HEK293 (cell line): ENCODE measurements around the gene MEGF6.

Experiments used
- CTCF ChIA-PET: fragments of 350-600 bp; formaldehyde crosslinking; extraction: SDS; loops from one replicate; lab custom pipeline; 2021; ENCODE audit warnings: antibody characterized with exemption; lab: Yijun Ruan, JAX
- POLR2A ChIA-PET: fragments of 300-600 bp; formaldehyde crosslinking; extraction: SDS; loops from one replicate; lab custom pipeline; 2020; ENCODE audit warnings: antibody characterized with exemption, inconsistent platforms; lab: Yijun Ruan, JAX
- H3K27ac ChIP-seq: fragments of 200-500 bp; sonication (Bioruptor generic); 2 replicates; pipeline ENCODE4 v1.5.1; 2014; ENCODE audit warnings: low read depth, low read length, control low read depth, inconsistent platforms; ENCODE audit errors: extremely low read depth
- H3K36me3 ChIP-seq, 2 experiments: fragments of 200-500 bp in 1 of 2; sonication (Bioruptor generic) in 1 of 2; 1 replicate in 1 of 2; 2 replicates in 1 of 2; pipeline ENCODE4 v1.5.1; 2014 to 2017; ENCODE audit warnings: inconsistent platforms in 2 of 2, low read length in 2 of 2; ENCODE audit not compliant: control insufficient read depth in 2 of 2, insufficient read depth in 1 of 2
- H3K4me1 ChIP-seq: fragments of 200-500 bp; sonication (Bioruptor generic); 2 replicates; pipeline ENCODE4 v1.5.1; 2014; ENCODE audit warnings: mild to moderate bottlenecking, low read length, inconsistent platforms; ENCODE audit not compliant: control insufficient read depth, insufficient read depth
- H3K4me3 ChIP-seq: 2 replicates; pipeline ENCODE4 v1.5.1; 2011; ENCODE audit warnings: low read depth, mild to moderate bottlenecking, control low read depth, low read length, moderate library complexity
- H3K9me3 ChIP-seq: fragments of 200-500 bp; sonication (Bioruptor generic); 2 replicates; pipeline ENCODE4 v1.5.1; 2014; ENCODE audit warnings: low read depth, low read length, inconsistent platforms; ENCODE audit not compliant: control insufficient read depth, insufficient read depth
- ATF2 ChIP-seq: fragments of 450-650 bp; formaldehyde crosslinking; IDR thresholded peaks from 2 replicates; pipeline ENCODE4 v1.5.1; 2016; ENCODE audit warnings: missing biosample characterization, missing genetic modification characterization, low read depth
- EGR2 ChIP-seq: fragments of 450-650 bp; formaldehyde crosslinking; IDR thresholded peaks from 2 replicates; pipeline ENCODE4 v1.5.1; 2016; ENCODE audit warnings: low read depth, missing biosample characterization, missing genetic modification characterization
- GLI2 ChIP-seq: fragments of 450-650 bp; formaldehyde crosslinking; IDR thresholded peaks from 2 replicates; pipeline ENCODE4; 2017; ENCODE audit warnings: missing biosample characterization, missing genetic modification characterization, low read depth, borderline replicate concordance
- KLF17 ChIP-seq: fragments of 450-650 bp; formaldehyde crosslinking; IDR thresholded peaks from 2 replicates; pipeline ENCODE4 v1.5.1; 2016; ENCODE audit warnings: missing biosample characterization, missing genetic modification characterization
- PRDM1 ChIP-seq: fragments of 450-650 bp; formaldehyde crosslinking; IDR thresholded peaks from 2 replicates; pipeline ENCODE4; 2016; ENCODE audit warnings: missing biosample characterization, missing genetic modification characterization
- SALL2 ChIP-seq: fragments of 450-650 bp; formaldehyde crosslinking; IDR thresholded peaks from 2 replicates; pipeline ENCODE4 v1.5.0; 2017; ENCODE audit warnings: missing biosample characterization, mild to moderate bottlenecking, missing genetic modification characterization, borderline replicate concordance
- WT1 ChIP-seq: fragments of 450-650 bp; formaldehyde crosslinking; IDR thresholded peaks from 2 replicates; pipeline ENCODE4 v1.5.1; 2016; ENCODE audit warnings: missing biosample characterization, missing genetic modification characterization
- ZBTB17 ChIP-seq: fragments of 450-650 bp; formaldehyde crosslinking; IDR thresholded peaks from 2 replicates; pipeline ENCODE4 v1.5.1; 2016; ENCODE audit warnings: missing biosample characterization, missing genetic modification characterization
- ZFHX2 ChIP-seq: fragments of 450-650 bp; formaldehyde crosslinking; conservative IDR thresholded peaks from 2 replicates; pipeline ENCODE4 v1.5.1; 2016; ENCODE audit warnings: missing biosample characterization, missing genetic modification characterization
- ZFP37 ChIP-seq: fragments of 450-650 bp; formaldehyde crosslinking; IDR thresholded peaks from 2 replicates; pipeline ENCODE4 v1.5.1; 2016; ENCODE audit warnings: missing biosample characterization, missing genetic modification characterization
- ZNF24 ChIP-seq: fragments of 450-650 bp; formaldehyde crosslinking; IDR thresholded peaks from 2 replicates; pipeline ENCODE4 v1.5.1; 2016; ENCODE audit warnings: missing biosample characterization, missing genetic modification characterization
- ZNF26 ChIP-seq: fragments of 450-650 bp; formaldehyde crosslinking; IDR thresholded peaks from 2 replicates; pipeline ENCODE4 v1.5.1; 2016; ENCODE audit warnings: missing biosample characterization, missing genetic modification characterization
- ZNF280D ChIP-seq: fragments of 450-650 bp; formaldehyde crosslinking; IDR thresholded peaks from 2 replicates; pipeline ENCODE4 v1.5.1; 2016; ENCODE audit warnings: missing biosample characterization, missing genetic modification characterization
- ZNF335 ChIP-seq: fragments of 450-650 bp; formaldehyde crosslinking; conservative IDR thresholded peaks from 2 replicates; pipeline ENCODE4 v1.5.1; 2016; ENCODE audit warnings: missing biosample characterization, missing genetic modification characterization
- ZNF341 ChIP-seq: fragments of 450-650 bp; formaldehyde crosslinking; IDR thresholded peaks from 2 replicates; pipeline ENCODE4; 2016; ENCODE audit warnings: low read depth, missing biosample characterization, missing genetic modification characterization
- ZNF514 ChIP-seq: fragments of 450-650 bp; formaldehyde crosslinking; IDR thresholded peaks from 2 replicates; pipeline ENCODE4 v1.5.1; 2016; ENCODE audit warnings: missing biosample characterization, missing genetic modification characterization
- ZNF558 ChIP-seq: fragments of 450-650 bp; formaldehyde crosslinking; IDR thresholded peaks from 2 replicates; pipeline ENCODE4 v1.5.1; 2016; ENCODE audit warnings: missing biosample characterization, missing genetic modification characterization
- ZNF585B ChIP-seq: fragments of 450-650 bp; formaldehyde crosslinking; IDR thresholded peaks from 2 replicates; pipeline ENCODE4 v1.5.1; 2016; ENCODE audit warnings: missing biosample characterization, missing genetic modification characterization
- ZNF600 ChIP-seq: fragments of 450-650 bp; formaldehyde crosslinking; IDR thresholded peaks from 2 replicates; pipeline ENCODE4 v1.5.1; 2016; ENCODE audit warnings: missing biosample characterization, missing genetic modification characterization
- ZNF670 ChIP-seq: fragments of 450-650 bp; formaldehyde crosslinking; IDR thresholded peaks from 2 replicates; pipeline ENCODE4 v1.5.1; 2016; ENCODE audit warnings: missing biosample characterization, missing genetic modification characterization, low read depth

MEGF6 gene

GRCh38 chr1:3610527-3611169 lies 660 bp downstream of the MEGF6 start (continued):
- TF ChIP-seq ZNF600 (tag by site-specific recombination) (0 out of 2 replicates have a peak, but pooled peaks have one; percentile 18), ZNF24 (tag by site-specific recombination) (no peak), ZNF514 (tag by site-specific recombination) (no peak), ZNF335 (tag by site-specific recombination) (peak; percentile 77), ZNF670 (tag by site-specific recombination) (no peak), ZNF280D (tag by site-specific recombination) (no peak), ZNF585B (tag by site-specific recombination) (no peak), GLI2 (tag by site-specific recombination) (no peak), KLF17 (tag by site-specific recombination) (no peak), ZNF26 (no peak), ZNF558 (tag by site-specific recombination) (no peak), PRDM1 (tag by site-specific recombination) (no peak), SALL2 (tag by site-specific recombination) (no peak), ZFP37 (tag by site-specific recombination) (no peak)

GRCh38 chr1:3609769-3610526 lies 1.4 kb downstream of the MEGF6 start:
- Histone ChIP-seq H3K4me1 (no peaks in the 10 kb centered on the region; the same call in 1 of the 2 replicates), H3K36me3 (no peaks in the 10 kb centered on the region), H3K9me3 (no peaks in the 10 kb centered on the region), H3K4me3 (no peak overlapping the region), H3K27ac (no peak overlapping the region)
- 0 out of 2 replicates have a peak, but pooled peaks have one; percentile 31 for TF ChIP-seq WT1 (tag by site-specific recombination)
- peak; percentile 29; the same call in 1 of the 2 replicates for TF ChIP-seq EGR2 (tag by site-specific recombination)
- no peak for TF ChIP-seq ZBTB17
- TF ChIP-seq ZFHX2 (tag by site-specific recombination), result peak; percentile 34
- TF ChIP-seq ZNF341, result peak; percentile 66
- TF ChIP-seq ATF2 (tag by site-specific recombination), result no peak
- ChIA-PET CTCF (interaction anchor here (1.0 to 1.7 kb wide), 2 partner anchors 10 to 18 kb away, joined by 3 to 9 read pairs; no protein-coding TSS in a partner anchor), POLR2A (no interaction called here)
